HEK293T (cell line): ENCODE data around the gene HSBP1L1.

ENCODE experiments used
- ARNT ChIP-seq: fragments of 450-650 bp; IDR thresholded peaks from 2 replicates; pipeline ENCODE4 v1.6.1; 2017; ENCODE audit warnings: mild to moderate bottlenecking
- BHLHE40 ChIP-seq: fragments of 450-650 bp; IDR thresholded peaks from 2 replicates; pipeline ENCODE4 v1.6.1; 2016; ENCODE audit warnings: mild to moderate bottlenecking, moderate library complexity, borderline replicate concordance
- CTBP1 ChIP-seq: fragments of 450-650 bp; IDR thresholded peaks from 2 replicates; pipeline ENCODE4 v1.6.1; 2016; ENCODE audit warnings: borderline replicate concordance
- ELF4 ChIP-seq: fragments of 450-650 bp; IDR thresholded peaks from 2 replicates; pipeline ENCODE4 v1.6.1; 2017; ENCODE audit warnings: antibody characterized with exemption
- FOXM1 ChIP-seq: fragments of 450-650 bp; IDR thresholded peaks from 2 replicates; pipeline ENCODE4 v1.6.1; 2017; ENCODE audit warnings: mild to moderate bottlenecking, borderline replicate concordance
- SP1 ChIP-seq: fragments of 450-650 bp; IDR thresholded peaks from 2 replicates; pipeline ENCODE4 v1.6.1; 2017
- TARDBP ChIP-seq: fragments of 450-650 bp; IDR thresholded peaks from 2 replicates; pipeline ENCODE4 v1.6.1; 2016

- no peak for TF ChIP-seq ELF4
- no peak for TF ChIP-seq BHLHE40
- TF ChIP-seq SP1 = no peak
- no peak for TF ChIP-seq ARNT
- TF ChIP-seq CTBP1 = no peak
- TF ChIP-seq TARDBP = no peak
- TF ChIP-seq FOXM1 = no peak
Measured at GRCh38 chr18:79917169-79917852, 47.1 kb upstream of the HSBP1L1 start.
